Measurements from ENCODE around the gene CDKAL1. TPM values are rescaled to one million over a fixed set of nuclear protein-coding genes. Genes with fewer than 3 reads are reported as not detected.

Gene CDKAL1
- total RNA-seq, 1 experiment from 2014 or later, result 20.6 TPM

- TF ChIP-seq RELA (CRISPR knock-in tag; IDR thresholded peaks at IDR 0.05; ENCODE audit: borderline replicate concordance), result no peak
Observed at GRCh38 chr6:21264288-21265033, 730.2 kb downstream of the CDKAL1 start (continued).

GRCh38 chr6:21265034-21265729 is 730.9 kb downstream of the CDKAL1 start:
- Mint-ChIP-seq H3K27me3 (ENCODE audit: low read depth) (no peaks in the 10 kb centered on the region), H3K9me3 (peaks cover 16% of the 10 kb centered on the region), H3K36me3 (no peaks in the 10 kb centered on the region), H3K4me1 (peaks cover 11% of the 10 kb centered on the region), H3K27ac (no peak overlapping the region), H3K4me3 (no peak overlapping the region)
- ATAC-seq (no peak), DNase-seq (ENCODE audit: low spot score) (no peak)
- POLR2A ChIA-PET, result interaction anchor here (0.6 kb wide), 1 partner anchor 73 kb away, joined by 3 read pairs; no protein-coding TSS in a partner anchor
- CTCF ChIA-PET, result no interaction called here
- no peak for TF ChIP-seq IRF2 (CRISPR knock-in tag; IDR thresholded peaks at IDR 0.05; ENCODE audit: borderline replicate concordance, low read depth)
- no peak for TF ChIP-seq GRHL2 (CRISPR knock-in tag; IDR thresholded peaks at IDR 0.05; ENCODE audit: insufficient replicate concordance, severe bottlenecking)
- TF ChIP-seq ETV6 (CRISPR knock-in tag; IDR thresholded peaks at IDR 0.05), result no peak
- TF ChIP-seq SP1 (CRISPR knock-in tag; conservative IDR thresholded peaks at IDR 0.05), result no peak
- TF ChIP-seq EMX1 (CRISPR knock-in tag; IDR thresholded peaks at IDR 0.05), result no peak
- no peak for TF ChIP-seq ZNF281 (CRISPR knock-in tag; IDR thresholded peaks at IDR 0.05)
- TF ChIP-seq TCF7 (CRISPR knock-in tag; IDR thresholded peaks at IDR 0.05; ENCODE audit: low read depth), result no peak
- TF ChIP-seq FOXJ3 (CRISPR knock-in tag; IDR thresholded peaks at IDR 0.05; ENCODE audit: borderline replicate concordance), result no peak
- TF ChIP-seq ZNF138 (CRISPR knock-in tag; conservative IDR thresholded peaks at IDR 0.05), result no peak
- TF ChIP-seq TP53 (CRISPR knock-in tag; IDR thresholded peaks at IDR 0.05), result no peak
- no peak for TF ChIP-seq SOX15 (CRISPR knock-in tag; IDR thresholded peaks at IDR 0.05)
- no peak for TF ChIP-seq IRF1 (CRISPR knock-in tag; IDR thresholded peaks at IDR 0.05)
- TF ChIP-seq GTF2I (CRISPR knock-in tag; conservative IDR thresholded peaks at IDR 0.05), result no peak

DNA sequence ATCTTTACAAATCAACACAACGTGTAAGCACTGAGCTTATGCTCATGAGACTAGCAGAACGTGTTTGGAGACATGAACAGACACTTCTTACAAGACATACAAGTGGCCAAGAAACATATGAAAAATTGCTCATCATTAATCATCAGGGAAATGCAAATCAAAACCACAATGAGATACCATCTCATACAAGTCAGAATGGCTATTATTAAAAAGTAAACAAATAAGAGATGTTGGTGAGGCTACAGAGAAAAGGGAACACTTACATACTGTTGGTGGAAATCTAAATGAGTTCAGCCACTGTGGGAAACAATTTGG is 731.4 kb downstream of the CDKAL1 start:
- Mint-ChIP-seq H3K4me3 (no peak overlapping the region), H3K27me3 (ENCODE audit: low read depth) (no peaks in the 10 kb centered on the region), H3K9me3 (peaks cover 16% of the 10 kb centered on the region), H3K27ac (no peak overlapping the region), H3K36me3 (no peaks in the 10 kb centered on the region), H3K4me1 (peaks cover 12% of the 10 kb centered on the region)
- TF ChIP-seq ZNF671 (CRISPR knock-in tag; IDR thresholded peaks at IDR 0.05) (no peak), ZNF423 (CRISPR knock-in tag; IDR thresholded peaks at IDR 0.05) (no peak)
- TF ChIP-seq, protein P1, sequence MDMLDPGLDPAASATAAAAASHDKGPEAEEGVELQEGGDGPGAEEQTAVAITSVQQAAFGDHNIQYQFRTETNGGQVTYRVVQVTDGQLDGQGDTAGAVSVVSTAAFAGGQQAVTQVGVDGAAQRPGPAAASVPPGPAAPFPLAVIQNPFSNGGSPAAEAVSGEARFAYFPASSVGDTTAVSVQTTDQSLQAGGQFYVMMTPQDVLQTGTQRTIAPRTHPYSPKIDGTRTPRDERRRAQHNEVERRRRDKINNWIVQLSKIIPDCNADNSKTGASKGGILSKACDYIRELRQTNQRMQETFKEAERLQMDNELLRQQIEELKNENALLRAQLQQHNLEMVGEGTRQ (CRISPR knock-in tag; IDR thresholded peaks at IDR 0.05), result no peak
- ChIA-PET CTCF (no interaction called here), POLR2A (no interaction called here)
- no peak for ATAC-seq
- no peak for DNase-seq (ENCODE audit: low spot score)
